Neural crest cell (in vitro differentiated cells): ENCODE measurements around the gene SAP25. TPM values are rescaled to one million over a fixed set of nuclear protein-coding genes. Genes with fewer than 3 reads are reported as not detected.

Experiments used
- DNase-seq: peaks from one replicate; pipeline ENCODE4 v3.0.0; 2021; ENCODE audit warnings: low read depth, mixed read lengths, low spot score
- H3K27ac Mint-ChIP-seq: one replicate; pipeline ENCODE4 v1.8.0; 2021; ENCODE audit warnings: mild to moderate bottlenecking, mixed read lengths; ENCODE audit not compliant: unreplicated experiment
- H3K27me3 Mint-ChIP-seq: 2 replicates; pipeline ENCODE4 v1.8.0; 2021; ENCODE audit warnings: low read depth, mild to moderate bottlenecking, mixed read lengths
- H3K36me3 Mint-ChIP-seq: 2 replicates; pipeline ENCODE4 v1.8.0; 2021; ENCODE audit warnings: low read depth, mild to moderate bottlenecking, mixed read lengths
- H3K4me1 Mint-ChIP-seq: 2 replicates; pipeline ENCODE4 v1.8.0; 2021; ENCODE audit warnings: mixed read lengths
- H3K4me3 Mint-ChIP-seq: one replicate; pipeline ENCODE4 v1.8.0; 2021; ENCODE audit warnings: mild to moderate bottlenecking, mixed read lengths
- H3K9me3 Mint-ChIP-seq: 2 replicates; pipeline ENCODE4 v1.8.0; 2021; ENCODE audit warnings: mixed read lengths
- total RNA-seq: library from RNA; stranded (reverse); gene quantifications from 2 replicates; pipeline ENCODE4 v1.2.1, GENCODE V29; 2021
- TF ChIP-seq, protein P1 (sequence below): fragments of 200-600 bp; sonication (generic); conservative IDR thresholded peaks from 2 replicates; pipeline ENCODE4 v1.5.0; 2021; ENCODE audit warnings: antibody characterized with exemption, mild to moderate bottlenecking

The SAP25 gene
- total RNA-seq, 1 donor from 2014 or later, result 3.4 TPM

DNA sequence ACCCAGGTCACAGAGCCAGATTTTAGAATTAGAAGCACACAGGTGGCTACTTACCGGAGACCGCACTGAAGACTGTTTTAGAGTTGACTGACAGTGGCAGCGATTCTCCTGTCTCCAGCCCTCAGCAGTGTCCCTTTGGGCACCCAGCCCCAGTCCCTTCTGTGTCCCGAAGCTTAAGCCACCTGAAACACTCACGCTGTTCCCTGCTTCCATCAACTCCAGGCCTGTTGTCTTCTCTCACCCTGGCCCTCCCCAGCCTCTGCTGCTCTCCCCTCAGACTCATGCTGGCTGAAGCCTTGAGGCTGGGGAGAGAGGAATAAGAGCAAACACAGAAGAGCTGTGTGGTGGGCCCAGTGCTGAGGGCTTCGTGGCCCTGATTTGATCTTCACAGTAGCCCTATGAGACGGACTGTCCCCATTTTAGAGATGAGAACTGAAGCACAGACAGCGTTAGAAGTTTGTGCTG lies 10.6 kb downstream of the SAP25 start:
- Mint-ChIP-seq H3K4me1 (peaks cover 24% of the 10 kb centered on the region), H3K27ac (no peak overlapping the region), H3K36me3 (no peaks in the 10 kb centered on the region), H3K9me3 (no peaks in the 10 kb centered on the region), H3K4me3 (no peak overlapping the region), H3K27me3 (no peaks in the 10 kb centered on the region)
- DNase-seq, result no peak
- TF ChIP-seq, protein P1, sequence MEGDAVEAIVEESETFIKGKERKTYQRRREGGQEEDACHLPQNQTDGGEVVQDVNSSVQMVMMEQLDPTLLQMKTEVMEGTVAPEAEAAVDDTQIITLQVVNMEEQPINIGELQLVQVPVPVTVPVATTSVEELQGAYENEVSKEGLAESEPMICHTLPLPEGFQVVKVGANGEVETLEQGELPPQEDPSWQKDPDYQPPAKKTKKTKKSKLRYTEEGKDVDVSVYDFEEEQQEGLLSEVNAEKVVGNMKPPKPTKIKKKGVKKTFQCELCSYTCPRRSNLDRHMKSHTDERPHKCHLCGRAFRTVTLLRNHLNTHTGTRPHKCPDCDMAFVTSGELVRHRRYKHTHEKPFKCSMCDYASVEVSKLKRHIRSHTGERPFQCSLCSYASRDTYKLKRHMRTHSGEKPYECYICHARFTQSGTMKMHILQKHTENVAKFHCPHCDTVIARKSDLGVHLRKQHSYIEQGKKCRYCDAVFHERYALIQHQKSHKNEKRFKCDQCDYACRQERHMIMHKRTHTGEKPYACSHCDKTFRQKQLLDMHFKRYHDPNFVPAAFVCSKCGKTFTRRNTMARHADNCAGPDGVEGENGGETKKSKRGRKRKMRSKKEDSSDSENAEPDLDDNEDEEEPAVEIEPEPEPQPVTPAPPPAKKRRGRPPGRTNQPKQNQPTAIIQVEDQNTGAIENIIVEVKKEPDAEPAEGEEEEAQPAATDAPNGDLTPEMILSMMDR, result no peak

DNA sequence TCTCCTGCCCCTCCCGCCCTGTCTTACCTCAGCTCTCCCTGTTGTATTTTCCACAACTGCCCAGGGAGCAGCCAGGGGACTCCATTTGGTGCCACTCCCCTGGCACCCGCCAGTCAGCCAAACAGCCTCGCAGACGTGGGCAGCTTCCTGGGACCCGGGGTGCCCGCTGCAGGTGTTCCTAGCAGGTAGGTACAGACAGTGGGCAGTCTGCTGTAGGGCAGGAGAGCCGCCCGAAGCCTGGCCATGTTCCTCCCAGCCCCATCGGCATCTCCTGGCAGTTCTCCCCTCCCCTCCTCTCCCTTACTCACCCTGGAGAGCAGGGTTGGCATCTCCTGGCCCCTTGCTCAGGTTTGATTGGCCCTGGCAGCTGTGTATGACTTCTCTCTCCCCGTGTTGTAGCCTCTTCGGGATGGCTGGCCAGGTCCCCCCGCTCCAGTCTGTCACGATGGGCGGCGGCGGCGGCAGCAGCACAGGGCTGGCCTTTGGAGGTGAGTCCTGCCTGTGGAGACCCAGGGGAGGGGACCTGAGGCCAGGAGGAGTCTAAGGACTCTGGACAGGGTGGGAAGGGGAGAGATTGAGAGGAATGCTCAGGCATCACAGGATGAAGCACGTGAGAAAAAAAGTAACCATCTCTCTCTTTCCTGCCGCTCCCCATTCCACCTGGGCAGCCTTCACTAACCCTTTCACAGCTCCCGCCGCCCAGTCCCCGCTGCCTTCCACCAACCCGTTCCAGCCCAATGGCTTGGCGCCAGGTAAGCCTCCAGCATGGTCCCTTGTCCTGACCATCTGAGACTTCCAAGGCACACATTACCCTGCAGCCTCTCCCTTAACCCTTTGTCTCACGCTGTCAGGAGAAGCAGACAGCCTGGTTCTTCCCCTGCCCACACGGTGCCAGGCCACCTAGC lies 11.3 kb downstream of the SAP25 start:
- peak overlapping the region; percentile 19 for H3K27ac Mint-ChIP-seq

DNA sequence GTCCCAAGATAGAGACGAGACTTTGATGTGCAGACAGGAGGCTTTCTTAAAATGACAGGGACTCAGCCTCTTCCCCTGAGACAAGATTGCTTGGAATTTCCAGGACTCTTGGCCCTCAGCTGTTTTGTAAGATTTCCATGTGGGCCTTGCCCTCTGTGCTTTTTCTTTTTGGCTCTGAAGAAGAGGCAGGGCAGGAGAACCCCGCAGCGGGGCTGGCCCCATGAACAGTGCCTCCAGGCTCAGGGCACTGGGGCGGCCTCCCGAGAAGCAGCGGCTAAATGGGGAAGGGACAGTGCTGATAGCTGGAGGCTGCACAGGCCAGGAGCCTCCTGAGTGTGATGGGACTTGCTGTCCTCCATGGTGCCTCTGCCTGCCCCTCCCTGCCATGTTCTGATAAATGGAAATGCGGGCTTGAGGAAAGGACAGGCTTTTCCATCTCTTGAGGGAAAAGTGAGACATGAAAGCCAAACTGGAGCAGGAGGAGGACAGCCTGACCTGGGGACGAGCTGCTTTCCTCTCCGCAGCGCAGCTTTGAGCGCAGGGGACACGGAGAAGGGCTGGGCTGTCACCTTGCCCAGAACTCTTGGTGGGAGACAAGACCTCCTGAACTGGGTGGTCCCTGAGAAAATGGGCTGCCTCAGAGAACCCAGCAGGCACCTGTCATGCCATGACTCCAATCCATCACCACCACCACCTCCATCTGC lies 12.1 kb downstream of the SAP25 start:
- no peak overlapping the region for H3K27ac Mint-ChIP-seq
- no peaks in the 10 kb centered on the region for H3K27me3 Mint-ChIP-seq
- TF ChIP-seq, protein P1, result no peak
- DNase-seq, result no peak
- no peaks in the 10 kb centered on the region for H3K36me3 Mint-ChIP-seq
- H3K4me3 Mint-ChIP-seq, result no peak overlapping the region
- H3K9me3 Mint-ChIP-seq, result no peaks in the 10 kb centered on the region
- peaks cover 9% of the 10 kb centered on the region for H3K4me1 Mint-ChIP-seq

More for the DNA sequence above, 11.3 kb downstream of the SAP25 start:
- peaks cover 17% of the 10 kb centered on the region for H3K4me1 Mint-ChIP-seq
- TF ChIP-seq, protein P1, result no peak
- no peaks in the 10 kb centered on the region for H3K36me3 Mint-ChIP-seq
- H3K27me3 Mint-ChIP-seq, result no peaks in the 10 kb centered on the region
- no peak for DNase-seq
- no peak overlapping the region for H3K4me3 Mint-ChIP-seq
- H3K9me3 Mint-ChIP-seq, result no peaks in the 10 kb centered on the region

DNA sequence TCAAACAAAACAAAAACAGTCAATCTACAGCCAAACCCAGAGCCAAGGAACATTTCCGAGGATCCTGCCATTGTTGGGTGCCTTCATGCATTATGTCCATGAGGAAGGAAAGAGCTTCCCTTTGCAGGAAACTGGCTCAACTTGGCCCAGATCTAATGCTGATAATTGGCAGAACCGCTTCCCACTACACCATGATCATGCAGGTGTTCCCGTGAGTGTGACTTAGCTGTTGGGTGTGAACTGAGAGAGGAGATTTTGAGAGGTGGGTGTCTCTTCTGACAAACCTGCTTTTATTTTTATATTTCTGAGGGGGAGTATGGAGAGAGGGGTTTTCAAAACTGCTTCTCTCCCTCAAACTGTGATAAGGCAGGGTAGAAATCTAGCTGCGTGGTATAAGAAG lies 14.6 kb downstream of the SAP25 start:
- H3K36me3 Mint-ChIP-seq, result no peaks in the 10 kb centered on the region
- H3K27ac Mint-ChIP-seq, result no peak overlapping the region
- TF ChIP-seq, protein P1, result no peak
- H3K9me3 Mint-ChIP-seq, result no peaks in the 10 kb centered on the region
- no peak for DNase-seq
- peaks cover 8% of the 10 kb centered on the region for H3K4me1 Mint-ChIP-seq
- H3K27me3 Mint-ChIP-seq, result no peaks in the 10 kb centered on the region
- no peak overlapping the region for H3K4me3 Mint-ChIP-seq

DNA sequence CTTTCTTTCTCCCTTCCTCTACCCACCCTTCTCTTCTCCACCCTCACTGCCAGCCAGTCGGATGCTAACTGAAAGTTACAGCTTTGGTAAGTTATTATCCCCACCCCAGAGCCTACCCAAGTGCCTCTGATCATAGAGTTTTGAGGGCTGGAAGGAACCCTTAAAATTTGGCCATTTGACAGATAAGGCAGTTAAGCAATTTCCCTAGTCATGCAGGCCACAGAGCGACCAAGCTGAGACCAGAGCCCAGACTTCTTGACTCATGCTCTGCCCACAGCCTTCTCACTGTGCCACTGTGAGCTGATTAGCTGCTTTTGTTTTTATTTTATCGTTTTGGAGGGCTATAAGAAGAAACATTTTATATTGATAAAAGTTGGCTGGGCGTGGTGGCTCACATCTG lies 17.2 kb downstream of the SAP25 start:
- peaks cover 3% of the 10 kb centered on the region for H3K36me3 Mint-ChIP-seq
- H3K4me3 Mint-ChIP-seq, result no peak overlapping the region
- no peaks in the 10 kb centered on the region for H3K27me3 Mint-ChIP-seq
- TF ChIP-seq, protein P1, result no peak
- H3K27ac Mint-ChIP-seq, result no peak overlapping the region
- DNase-seq, result no peak
- H3K9me3 Mint-ChIP-seq, result no peaks in the 10 kb centered on the region
- H3K4me1 Mint-ChIP-seq, result peaks cover 4% of the 10 kb centered on the region
